ENCODE measurements around the gene REEP3.

DNA sequence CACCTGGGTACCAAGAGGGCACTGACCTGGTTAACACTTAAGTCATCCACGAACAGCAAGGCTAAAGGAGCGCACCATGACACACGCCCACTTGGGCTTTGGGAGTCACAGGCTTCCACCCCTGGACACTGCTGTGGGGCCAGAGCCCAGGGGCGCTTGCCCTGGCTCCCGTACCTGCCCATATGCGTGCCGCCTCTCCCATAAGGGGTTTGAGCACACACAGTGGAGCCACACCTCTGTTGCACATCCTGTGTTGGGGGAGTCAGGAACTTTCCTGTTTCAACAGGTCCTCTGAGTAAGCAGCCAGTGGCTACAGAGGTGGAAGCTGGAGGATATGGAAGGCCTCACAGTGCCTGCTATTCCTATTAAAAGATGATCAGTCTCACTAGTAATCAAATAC lies 152.0 kb downstream of the REEP3 start:
- TF ChIP-seq, protein P1, sequence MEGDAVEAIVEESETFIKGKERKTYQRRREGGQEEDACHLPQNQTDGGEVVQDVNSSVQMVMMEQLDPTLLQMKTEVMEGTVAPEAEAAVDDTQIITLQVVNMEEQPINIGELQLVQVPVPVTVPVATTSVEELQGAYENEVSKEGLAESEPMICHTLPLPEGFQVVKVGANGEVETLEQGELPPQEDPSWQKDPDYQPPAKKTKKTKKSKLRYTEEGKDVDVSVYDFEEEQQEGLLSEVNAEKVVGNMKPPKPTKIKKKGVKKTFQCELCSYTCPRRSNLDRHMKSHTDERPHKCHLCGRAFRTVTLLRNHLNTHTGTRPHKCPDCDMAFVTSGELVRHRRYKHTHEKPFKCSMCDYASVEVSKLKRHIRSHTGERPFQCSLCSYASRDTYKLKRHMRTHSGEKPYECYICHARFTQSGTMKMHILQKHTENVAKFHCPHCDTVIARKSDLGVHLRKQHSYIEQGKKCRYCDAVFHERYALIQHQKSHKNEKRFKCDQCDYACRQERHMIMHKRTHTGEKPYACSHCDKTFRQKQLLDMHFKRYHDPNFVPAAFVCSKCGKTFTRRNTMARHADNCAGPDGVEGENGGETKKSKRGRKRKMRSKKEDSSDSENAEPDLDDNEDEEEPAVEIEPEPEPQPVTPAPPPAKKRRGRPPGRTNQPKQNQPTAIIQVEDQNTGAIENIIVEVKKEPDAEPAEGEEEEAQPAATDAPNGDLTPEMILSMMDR (conservative IDR thresholded peaks at IDR 0.05; ENCODE audit: low read depth, low read length): no peak
- no peak for TF ChIP-seq EZH2 (IDR thresholded peaks at IDR 0.05; ENCODE audit: borderline replicate concordance, low read depth, low read length, poor library complexity, severe bottlenecking)

All from A673 (cell line).